IMR-90 (cell line): Measurements from ENCODE around the gene LRRC8E. TPM values are rescaled to one million over a fixed set of nuclear protein-coding genes. Genes with fewer than 3 reads are reported as not detected.

ENCODE experiments used
- ATAC-seq: fragments of 200-7000 bp; cut with Tn5 transposase; 2 replicates; pipeline ENCODE4 v1.9.1; 2020; ENCODE audit warnings: low read depth, mild to moderate bottlenecking, moderate library complexity
- BruUV-seq: library from RNA; stranded (reverse); fragments of 400-500 nt; replicated peaks from 2 replicates; lab custom pipeline; 2021; lab: Mats Ljungman, UMichigan
- CTCF ChIA-PET: fragments of 300-600 bp; formaldehyde crosslinking; extraction: SDS; loops from one replicate; lab custom pipeline; 2021; ENCODE audit warnings: antibody characterized with exemption; lab: Yijun Ruan, JAX
- POLR2A ChIA-PET: fragments of 300-600 bp; sonication (Branson Sonifier 250); formaldehyde crosslinking; loops from one replicate; lab custom pipeline; 2022; ENCODE audit warnings: antibody characterized with exemption; ENCODE audit not compliant: unreplicated experiment; lab: Charles Lee
- DNase-seq: peaks from one replicate; pipeline ENCODE4 v3.0.0; 2013
- H2AFZ ChIP-seq: replicated peaks from 2 replicates; pipeline ENCODE3; 2013; ENCODE audit warnings: low read length, mild to moderate bottlenecking; ENCODE audit not compliant: poor library complexity
- H2AK5ac ChIP-seq: 2 replicates; pipeline ENCODE4 v1.6.1; 2013; ENCODE audit warnings: low read depth, low read length, inconsistent platforms
- H2AK9ac ChIP-seq: replicated peaks from 2 replicates; pipeline ENCODE3; 2013; ENCODE audit warnings: mild to moderate bottlenecking, low read depth, low read length, moderate library complexity; ENCODE audit not compliant: poor library complexity
- H2BK120ac ChIP-seq: 2 replicates; pipeline ENCODE4 v1.6.1; 2013; ENCODE audit warnings: low read depth, low read length, inconsistent platforms
- H2BK15ac ChIP-seq: 3 replicates; pipeline ENCODE4 v1.6.1; 2013; ENCODE audit warnings: low read depth, low read length, inconsistent platforms
- H2BK20ac ChIP-seq: 2 replicates; pipeline ENCODE4 v1.6.1; 2013; ENCODE audit warnings: low read depth, mild to moderate bottlenecking, inconsistent platforms, low read length, moderate library complexity
- H2BK5ac ChIP-seq: 2 replicates; pipeline ENCODE4 v1.6.1; 2013; ENCODE audit warnings: mild to moderate bottlenecking, low read depth, low read length, inconsistent platforms; ENCODE audit not compliant: poor library complexity, severe bottlenecking
- H3K14ac ChIP-seq: replicated peaks from 2 replicates; pipeline ENCODE4 v1.6.1; 2013; ENCODE audit warnings: low read depth, low read length, inconsistent platforms
- H3K18ac ChIP-seq: 2 replicates; pipeline ENCODE4 v1.6.1; 2013; ENCODE audit warnings: low read depth, low read length, control low read depth
- H3K23ac ChIP-seq: 2 replicates; pipeline ENCODE4 v1.6.1; 2013; ENCODE audit warnings: low read depth, low read length, inconsistent platforms
- H3K27ac ChIP-seq: 2 replicates; pipeline ENCODE4 v1.5.1; 2013; ENCODE audit warnings: mild to moderate bottlenecking, control low read depth, low read length; ENCODE audit not compliant: insufficient read depth
- H3K27me3 ChIP-seq: 2 replicates; pipeline ENCODE4 v1.6.1; 2013; ENCODE audit warnings: low read length; ENCODE audit not compliant: control insufficient read depth, insufficient read depth
- H3K36me3 ChIP-seq: 2 replicates; pipeline ENCODE4 v1.6.1; 2013; ENCODE audit warnings: low read length, mixed read lengths; ENCODE audit not compliant: control insufficient read depth, insufficient read depth
- H3K4ac ChIP-seq: 2 replicates; pipeline ENCODE4 v1.6.1; 2013; ENCODE audit warnings: low read depth, low read length, inconsistent platforms
- H3K4me1 ChIP-seq: 2 replicates; pipeline ENCODE4 v1.6.1; 2013; ENCODE audit warnings: low read length, mixed read lengths; ENCODE audit not compliant: control insufficient read depth, insufficient read depth
- H3K4me2 ChIP-seq: 2 replicates; pipeline ENCODE4 v1.6.1; 2013; ENCODE audit warnings: low read depth, mild to moderate bottlenecking, control low read depth, low read length, moderate library complexity
- H3K4me3 ChIP-seq: 2 replicates; pipeline ENCODE4 v1.5.1; 2013; ENCODE audit warnings: low read depth, mild to moderate bottlenecking, control low read depth, low read length, moderate library complexity; ENCODE audit not compliant: insufficient read depth
- H3K56ac ChIP-seq: 2 replicates; pipeline ENCODE4 v1.6.1; 2013; ENCODE audit warnings: low read length, inconsistent platforms; ENCODE audit not compliant: insufficient read depth; ENCODE audit errors: extremely low read depth
- H3K79me1 ChIP-seq, 2 experiments: 2 replicates each; pipeline ENCODE4 v1.6.1; 2013; ENCODE audit warnings: low read length in 2 of 2, inconsistent platforms in 1 of 2, low read depth in 1 of 2
- H3K9ac ChIP-seq: 2 replicates; pipeline ENCODE4 v1.6.1; 2013; ENCODE audit warnings: low read depth, low read length, control low read depth
- H3K9me1 ChIP-seq: 2 replicates; pipeline ENCODE4 v1.6.1; 2013; ENCODE audit warnings: low read length, inconsistent platforms; ENCODE audit not compliant: insufficient read depth
- H3K9me3 ChIP-seq: 2 replicates; pipeline ENCODE4 v1.6.1; 2013; ENCODE audit warnings: low read length; ENCODE audit not compliant: control insufficient read depth, insufficient read depth
- H4K20me1 ChIP-seq: 2 replicates; pipeline ENCODE4 v1.6.1; 2013; ENCODE audit warnings: low read length, inconsistent platforms; ENCODE audit not compliant: insufficient read depth
- H4K5ac ChIP-seq: 2 replicates; pipeline ENCODE4 v1.6.1; 2013; ENCODE audit warnings: mild to moderate bottlenecking, low read depth, low read length, control low read depth
- H4K8ac ChIP-seq, 2 experiments: 2 replicates each; pipeline ENCODE4 v1.6.1; 2013; ENCODE audit warnings: low read depth in 2 of 2, low read length in 2 of 2, control low read depth in 1 of 2, inconsistent platforms in 1 of 2
- H4K91ac ChIP-seq: 2 replicates; pipeline ENCODE4 v1.6.1; 2013; ENCODE audit warnings: low read depth, low read length, inconsistent platforms; ENCODE audit not compliant: insufficient read depth
- CHD1 ChIP-seq: IDR thresholded peaks from 2 replicates; pipeline ENCODE4 v1.6.1; 2012; ENCODE audit warnings: low read depth, low read length, improper control_type of control experiment
- ELK1 ChIP-seq: fragments of 150-350 bp; IDR thresholded peaks from 2 replicates; pipeline ENCODE4 v1.6.1; 2016; ENCODE audit warnings: low read depth, mild to moderate bottlenecking, low read length, moderate library complexity, borderline replicate concordance
- MAZ ChIP-seq: IDR thresholded peaks from 2 replicates; pipeline ENCODE4 v1.6.1; 2012; ENCODE audit warnings: low read depth, mild to moderate bottlenecking, low read length, improper control_type of control experiment, moderate library complexity, borderline replicate concordance
- MXI1 ChIP-seq: IDR thresholded peaks from 2 replicates; pipeline ENCODE4 v1.6.1; 2012; ENCODE audit warnings: low read depth, mild to moderate bottlenecking, low read length, moderate library complexity, borderline replicate concordance
- NFE2L2 ChIP-seq: fragments of 150-350 bp; IDR thresholded peaks from 2 replicates; pipeline ENCODE4 v1.6.1; 2016; ENCODE audit warnings: low read depth, mild to moderate bottlenecking, low read length
- RAD21 ChIP-seq: IDR thresholded peaks from 2 replicates; pipeline ENCODE4 v1.6.1; 2012; ENCODE audit warnings: low read length, improper control_type of control experiment
- RCOR1 ChIP-seq: IDR thresholded peaks from 2 replicates; pipeline ENCODE4 v1.6.1; 2012; ENCODE audit warnings: mild to moderate bottlenecking, low read length, improper control_type of control experiment; ENCODE audit not compliant: insufficient replicate concordance
- RFX5 ChIP-seq: IDR thresholded peaks from 2 replicates; pipeline ENCODE4 v1.8.0; 2012; ENCODE audit warnings: low read depth, mild to moderate bottlenecking, low read length, moderate library complexity
- SMC3 ChIP-seq: fragments of 150-350 bp; IDR thresholded peaks from 2 replicates; pipeline ENCODE4 v1.6.1; 2016; ENCODE audit warnings: low read depth, mild to moderate bottlenecking, antibody characterized with exemption, low read length, moderate library complexity
- WGBS, 2 experiments: methylation state at CpG; one replicate each; pipeline versions ENCODE4 v1.1.5 to v1.1.7; 2013; ENCODE audit warnings: missing lambda C conversion rate in 2 of 2; ENCODE audit not compliant: insufficient read length in 1 of 2; ENCODE audit errors: extremely low coverage in 2 of 2; 5-methylcytosine and 5-hydroxymethylcytosine counted together
- dilution Hi-C: fragments of 300-500 bp; cut with HindIII; formaldehyde crosslinking; loops from one replicate; pipeline ENCODE4 v1.14.3; 2018; ENCODE audit warnings: low sequenced_read_pairs; ENCODE audit not compliant: unreplicated experiment
- in situ Hi-C: fragments of 300-500 bp; cut with MboI; formaldehyde crosslinking; loops from 3 replicates; pipeline ENCODE4 v1.14.3; 2019; ENCODE audit warnings: low sequenced_read_pairs, inconsistent platforms, mixed read lengths
- intact Hi-C: fragments of 100-400 bp; cut with micrococcal nuclease; formaldehyde crosslinking; loops from 2 replicates; pipeline ENCODE4 v1.10.0; 2022
- polyA plus RNA-seq, 3 experiments: library from polyadenylated mRNA; depleted of rRNA; stranded (reverse); fragments of >200 nt; gene quantifications; 2 replicates each; pipeline ENCODE4 v1.2.3, GENCODE V29; 2012; ENCODE audit warnings: low replicate concordance in 1 of 3
- total RNA-seq: library from RNA; depleted of rRNA; stranded (reverse); fragments of >200 nt; gene quantifications from 2 replicates; pipeline ENCODE4 v1.2.3, GENCODE V29; 2012

Gene LRRC8E
- total and polyA plus RNA-seq, 2 of the 4 experiments (the other 2 are of a cell fraction), result 6.4 to 7.2 TPM

- H3K36me3 ChIP-seq, result no peaks in the 10 kb centered on the region
- no peak overlapping the region for H3K9ac ChIP-seq
- no peak overlapping the region for H3K4me2 ChIP-seq
- peaks cover 1% of the 10 kb centered on the region; the same call in 1 of the 2 replicates for H3K4me1 ChIP-seq
- peak overlapping the region; percentile 72 for H2BK5ac ChIP-seq
- no peak for DNase-seq
- no peak overlapping the region for H4K8ac ChIP-seq
- no peak for ATAC-seq
- H2BK20ac ChIP-seq, result no peak overlapping the region
- H3K23ac ChIP-seq, result no peak overlapping the region
- dilution Hi-C loops (no loop called here), in situ Hi-C loops (no loop called here), intact Hi-C loops (no loop called here)
- ChIA-PET CTCF (no interaction called here), POLR2A (no interaction called here)
- peaks cover 27 to 44% of the 10 kb centered on the region in 2 experiments for H3K79me1 ChIP-seq
- no peak overlapping the region for H4K91ac ChIP-seq
- H3K56ac ChIP-seq, result no peak overlapping the region
- no peak overlapping the region for H3K4me3 ChIP-seq
- H2BK120ac ChIP-seq, result no peak overlapping the region
- H2AK5ac ChIP-seq, result no peak overlapping the region
- peaks cover 29% of the 10 kb centered on the region for H3K9me1 ChIP-seq
- H4K5ac ChIP-seq, result no peak overlapping the region
- no peaks in the 10 kb centered on the region; the same call in 1 of the 2 replicates for H3K9me3 ChIP-seq
- no peak overlapping the region for H2BK15ac ChIP-seq
- peak overlapping the region; percentile 39 for H2AK9ac ChIP-seq
- H3K27ac ChIP-seq, result no peak overlapping the region
- H3K4ac ChIP-seq, result no peak overlapping the region
- H3K14ac ChIP-seq, result no peak overlapping the region
- BruUV-seq, result no TSS peak
- 97% methylated on average over 11 of the region's 12 CpGs; no CpG with 5 or more reads in 1 of the 2 experiments for WGBS, 2 experiments
- no peak overlapping the region for H3K18ac ChIP-seq
- no peak for TF ChIP-seq MAZ
- TF ChIP-seq MXI1, result no peak
- TF ChIP-seq RFX5, result no peak
- no peak for TF ChIP-seq ELK1
- TF ChIP-seq CHD1, result no peak
- TF ChIP-seq RCOR1, result no peak
- no peak for TF ChIP-seq RAD21
- no peak for TF ChIP-seq NFE2L2
- no peak for TF ChIP-seq SMC3
- no peaks in the 10 kb centered on the region for H3K27me3 ChIP-seq
- H4K20me1 ChIP-seq, result peaks cover 29% of the 10 kb centered on the region
- no peak overlapping the region for H2AFZ ChIP-seq
Observed at GRCh38 chr19:7842661-7843294, 45.5 kb upstream of the LRRC8E start.
